Measurements from ENCODE around the gene PCBP3.

PCBP3 gene

DNA sequence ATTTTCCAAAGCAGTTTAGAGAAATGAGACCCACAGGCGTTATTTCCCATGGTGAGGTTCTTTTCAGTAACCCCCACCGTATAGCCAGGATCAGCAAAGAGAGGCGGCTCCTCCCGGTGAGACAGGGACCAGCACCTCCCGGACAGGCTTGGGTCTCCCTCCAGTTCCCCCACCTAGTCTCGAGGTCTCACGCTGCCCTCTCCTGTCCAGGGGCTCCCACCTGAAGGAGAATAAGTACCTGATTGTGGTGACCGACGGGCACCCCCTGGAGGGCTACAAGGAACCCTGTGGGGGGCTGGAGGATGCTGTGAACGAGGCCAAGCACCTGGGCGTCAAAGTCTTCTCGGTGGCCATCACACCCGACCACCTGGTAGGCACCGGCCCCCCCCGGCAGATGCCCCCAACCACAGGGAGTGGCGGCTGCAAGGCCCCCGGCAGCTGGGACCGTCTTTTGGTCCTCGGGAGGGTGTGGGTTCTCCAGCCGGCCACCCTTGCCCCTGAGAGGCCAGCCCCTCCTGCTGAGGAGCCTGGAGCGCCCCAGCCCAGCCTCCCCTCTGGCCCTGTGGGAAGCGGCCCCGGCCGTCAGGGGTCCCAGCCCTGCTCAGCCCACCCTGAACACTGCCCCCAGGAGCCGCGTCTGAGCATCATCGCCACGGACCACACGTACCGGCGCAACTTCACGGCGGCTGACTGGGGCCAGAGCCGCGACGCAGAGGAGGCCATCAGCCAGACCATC is 343.0 kb downstream of the PCBP3 start:
- DNase-seq (ENCODE audit: low read depth in 1 of 2, low spot score in 1 of 2) = no peak

DNA sequence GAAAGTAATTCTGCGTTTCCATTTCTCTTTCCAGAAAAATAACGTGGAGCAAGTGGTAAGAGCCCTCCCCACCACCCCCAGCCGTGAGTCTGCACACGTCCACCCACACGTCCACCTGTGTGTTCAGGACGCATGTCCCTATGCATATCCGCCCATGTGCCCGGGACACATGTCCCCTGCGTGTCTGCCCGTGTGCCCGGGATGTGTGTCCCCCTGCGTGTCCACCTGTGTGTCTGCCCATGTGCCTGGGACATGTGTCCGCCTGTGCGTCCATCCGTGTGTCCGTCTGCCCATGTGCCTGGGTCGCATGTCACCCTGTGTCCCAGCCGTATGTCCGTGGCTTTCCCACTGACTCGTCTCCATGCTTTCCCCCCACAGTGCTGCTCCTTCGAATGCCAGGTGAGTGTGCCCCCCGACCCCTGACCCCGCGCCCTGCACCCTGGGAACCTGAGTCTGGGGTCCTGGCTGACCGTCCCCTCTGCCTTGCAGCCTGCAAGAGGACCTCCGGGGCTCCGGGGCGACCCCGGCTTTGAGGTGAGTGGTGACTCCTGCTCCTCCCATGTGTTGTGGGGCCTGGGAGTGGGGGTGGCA is 343.7 kb downstream of the PCBP3 start:
- DNase-seq (ENCODE audit: low read depth in 1 of 2, low spot score in 1 of 2) = no peak

GRCh38 chr21:45988366-45989347 is 345.1 kb downstream of the PCBP3 start:
- DNase-seq (ENCODE audit: low read depth in 1 of 2, low spot score in 1 of 2) = no peak

- DNase-seq (ENCODE audit: low read depth in 1 of 2, low spot score in 1 of 2) = no peak
These were observed 346.0 kb downstream of the PCBP3 start for GRCh38 chr21:45989355-45990048.

- DNase-seq (ENCODE audit: low read depth in 1 of 2, low spot score in 1 of 2) = no peak
These were observed 346.7 kb downstream of the PCBP3 start for GRCh38 chr21:45990049-45990711.

DNA sequence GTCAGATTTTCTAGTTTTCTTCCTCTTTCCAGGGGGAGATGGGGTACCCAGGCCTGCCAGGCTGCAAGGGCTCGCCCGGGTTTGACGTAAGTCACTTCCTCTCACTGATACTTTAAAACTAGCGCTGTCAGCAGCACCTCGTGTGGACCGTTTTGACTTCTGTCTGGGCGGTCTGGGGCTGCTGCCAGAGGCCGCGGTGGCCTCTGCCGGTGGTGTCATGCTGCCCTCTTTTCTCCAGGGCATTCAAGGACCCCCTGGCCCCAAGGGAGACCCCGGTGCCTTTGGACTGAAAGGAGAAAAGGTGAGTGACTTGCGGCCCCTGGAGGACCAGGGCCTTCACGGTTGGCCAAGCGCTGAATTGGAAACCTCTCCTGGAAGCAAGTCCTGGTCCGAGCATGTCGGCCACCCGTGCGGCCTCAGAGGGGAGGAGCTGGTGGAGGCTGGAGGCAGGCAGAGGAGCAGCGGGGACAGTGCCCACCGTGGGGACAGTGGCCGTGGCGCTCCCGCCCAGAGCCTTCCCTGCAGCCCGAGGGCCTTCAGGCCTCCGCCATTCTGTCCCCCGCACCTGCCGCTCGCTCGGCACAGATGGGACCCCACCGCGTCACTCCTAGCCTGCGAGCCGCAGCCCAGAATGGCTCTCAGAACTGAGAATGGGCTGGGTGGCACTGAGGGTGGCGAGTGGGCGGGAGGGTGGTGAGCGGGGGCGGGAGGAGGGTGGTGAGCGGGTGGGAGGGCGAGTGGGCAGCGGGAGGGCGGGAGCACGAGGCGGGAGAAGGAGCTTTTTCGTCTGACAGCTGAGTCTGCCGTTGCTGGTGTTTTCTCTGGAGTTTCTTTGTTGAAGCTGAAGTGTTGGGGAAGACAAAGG is 347.4 kb downstream of the PCBP3 start:
- no peak for DNase-seq (ENCODE audit: low read depth in 1 of 2, low spot score in 1 of 2)

DNA sequence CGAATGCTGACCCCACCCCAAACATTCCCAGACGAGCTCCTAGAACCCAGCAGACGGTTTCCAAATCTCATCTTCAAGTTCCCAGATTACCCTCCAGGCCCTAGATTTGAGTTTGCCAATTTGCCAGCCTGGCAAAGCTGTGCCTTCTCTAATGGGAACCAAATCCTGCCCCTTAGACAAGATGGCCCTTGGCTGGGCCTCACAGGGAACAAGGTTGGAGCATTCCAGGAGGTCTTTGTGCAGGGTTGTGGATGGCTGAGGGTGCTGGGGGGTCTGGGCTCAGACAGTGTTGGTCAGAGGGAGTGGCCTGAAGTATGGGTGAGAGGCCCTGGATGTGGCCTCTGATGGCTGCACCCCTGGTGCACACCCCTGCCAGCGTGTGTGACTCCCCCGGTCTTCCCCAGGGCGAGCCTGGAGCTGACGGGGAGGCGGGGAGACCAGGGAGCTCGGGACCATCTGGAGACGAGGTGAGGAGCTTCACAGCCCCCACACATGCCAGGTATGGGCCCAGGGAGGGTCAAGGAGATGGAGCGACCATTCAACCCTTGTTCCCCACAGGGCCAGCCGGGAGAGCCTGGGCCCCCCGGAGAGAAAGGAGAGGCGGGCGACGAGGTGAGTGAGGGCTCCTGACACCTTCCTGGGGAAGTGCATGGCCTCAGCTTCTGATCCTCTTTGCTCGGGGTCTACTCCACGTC is 348.2 kb downstream of the PCBP3 start:
- DNase-seq (ENCODE audit: low read depth in 1 of 2, low spot score in 1 of 2) = no peak

All from activated T-helper 1 cell treated with anti-CD3 and anti-CD28 coated beads, Interleukin-2, amount 50 U/mL, for 16 hours (primary cell).